K562 treated with DMSO at 1 percent for 12 hours (cell line): ENCODE measurements around the gene DOK1. TPM values are rescaled to one million over a fixed set of nuclear protein-coding genes. Genes with fewer than 3 reads are reported as not detected.

ENCODE experiments used
- total RNA-seq: library from RNA; unstranded; fragments of 300-600 nt; gene quantifications from 2 replicates; pipeline ENCODE4 v1.2.3, GENCODE V29; 2022; ENCODE audit not compliant: insufficient read depth

Gene DOK1
- 39.5 and 41.0 TPM in 2 replicates for total RNA-seq

GRCh38 chr2:74553892-74554819 is at the start of gene DOK1, which contains the start of gene LOXL3:
TSS of gene DOK1 (plus strand) at chr2:74554720. CDS start at chr2:74554755, 35 bp downstream.
TSS of gene LOXL3 (minus strand) at chr2:74553942. CDS start at chr2:74552634, 1,308 bp downstream.

GRCh38 chr2:74507145-74507925 is 47.2 kb upstream of the DOK1 start, which contains the start of gene PCGF1:
TSS of gene PCGF1 (minus strand) at chr2:74507695. CDS start at chr2:74507668, 27 bp downstream.

GRCh38 chr2:74514368-74515270 is 39.9 kb upstream of the DOK1 start, which contains the start of gene TLX2:
TSS of gene TLX2 (plus strand) at chr2:74514450. CDS start at chr2:74514807, 357 bp downstream.

GRCh38 chr2:74525717-74526648 is 28.5 kb upstream of the DOK1 start, which contains the start of gene DQX1:
TSS of gene DQX1 (minus strand) at chr2:74526231. CDS start at chr2:74525729, 502 bp downstream.

GRCh38 chr2:74529357-74530238 is 24.9 kb upstream of the DOK1 start, which contains the start of the genes AUP1 and HTRA2:
TSS of gene AUP1 (minus strand) at chr2:74529706. CDS start at chr2:74529629, 77 bp downstream.
TSS of gene HTRA2 (plus strand) at chr2:74529933. CDS start at chr2:74530007, 74 bp downstream.

Other genes starting within 250 kb of the DOK1 start
- 0.54 TPM in 1 of 2 replicates, not detected in the other for gene SLC4A5, start 211.3 kb upstream of the DOK1 start, total RNA-seq
- 37.6 and 65.9 TPM in 2 replicates for gene DCTN1, start 174.4 kb upstream of the DOK1 start, total RNA-seq
- gene C2orf81, start 133.1 kb upstream of the DOK1 start, total RNA-seq: 0.34 TPM in 1 of 2 replicates, not detected in the other
- gene WDR54, start 133.0 kb upstream of the DOK1 start, total RNA-seq: 10.1 and 19.4 TPM in 2 replicates
- 5.8 and 7.7 TPM in 2 replicates for gene RTKN, start 112.8 kb upstream of the DOK1 start, total RNA-seq
- 5.4 and 10.6 TPM in 2 replicates for gene INO80B, start 99.6 kb upstream of the DOK1 start, total RNA-seq
- gene WBP1, start 96.3 kb upstream of the DOK1 start, total RNA-seq: 53.6 and 54.1 TPM in 2 replicates
- 54.2 and 80.9 TPM in 2 replicates for gene MOGS, start 89.3 kb upstream of the DOK1 start, total RNA-seq
- gene MRPL53, start 82.0 kb upstream of the DOK1 start, total RNA-seq: 56.6 and 70.8 TPM in 2 replicates
- 4.3 and 9.0 TPM in 2 replicates for gene CCDC142, start 71.7 kb upstream of the DOK1 start, total RNA-seq
- 8.3 and 23.7 TPM in 2 replicates for gene TTC31, start 71.6 kb upstream of the DOK1 start, total RNA-seq
- gene LBX2, start 55.1 kb upstream of the DOK1 start, total RNA-seq: 8.2 and 9.1 TPM in 2 replicates
- gene PCGF1, start 47.0 kb upstream of the DOK1 start, total RNA-seq: 26.0 and 26.8 TPM in 2 replicates
- not detected in 2 replicates for gene TLX2, start 40.3 kb upstream of the DOK1 start, total RNA-seq
- gene DQX1, start 28.5 kb upstream of the DOK1 start, total RNA-seq: 0.90 TPM in 1 of 2 replicates, not detected in the other
- 125 and 158 TPM in 2 replicates for gene AUP1, start 25.0 kb upstream of the DOK1 start, total RNA-seq
- gene HTRA2, start 24.8 kb upstream of the DOK1 start, total RNA-seq: 63.8 and 75.8 TPM in 2 replicates
- gene LOXL3, start 778 bp upstream of the DOK1 start, total RNA-seq: 0.74 TPM in 1 of 2 replicates, not detected in the other
- gene M1AP, start 93.6 kb downstream of the DOK1 start, total RNA-seq: 0.51 TPM in 1 of 2 replicates, not detected in the other
- gene SEMA4F, start 99.5 kb downstream of the DOK1 start, total RNA-seq: 5.5 and 11.2 TPM in 2 replicates